Stimulated activated CD8-positive, alpha-beta memory T cell treated with anti-CD3 and anti-CD28 coated beads, Interleukin-12 subunit alpha, Interleukin-12 subunit beta, amount 100 ng/mL, for 4 hours (primary cell): ENCODE data around the gene ANK3.
"Not testable (repeated sequence)": the region's sequence is repeated elsewhere in the genome, so short reads cannot be mapped to it uniquely, and the experiment has no call there.

Source experiments
- DNase-seq: peaks from one replicate; pipeline ENCODE4 v3.0.0-alpha.2; 2020; ENCODE audit warnings: low read depth

ANK3 gene

GRCh38 chr10:60304829-60305379 lies 84.8 kb downstream of the ANK3 start:
- no peak for DNase-seq

GRCh38 chr10:60303778-60304177 lies 85.9 kb downstream of the ANK3 start:
- DNase-seq, result no peak

GRCh38 chr10:60299961-60300883 lies 89.5 kb downstream of the ANK3 start:
- no peak for DNase-seq

DNA sequence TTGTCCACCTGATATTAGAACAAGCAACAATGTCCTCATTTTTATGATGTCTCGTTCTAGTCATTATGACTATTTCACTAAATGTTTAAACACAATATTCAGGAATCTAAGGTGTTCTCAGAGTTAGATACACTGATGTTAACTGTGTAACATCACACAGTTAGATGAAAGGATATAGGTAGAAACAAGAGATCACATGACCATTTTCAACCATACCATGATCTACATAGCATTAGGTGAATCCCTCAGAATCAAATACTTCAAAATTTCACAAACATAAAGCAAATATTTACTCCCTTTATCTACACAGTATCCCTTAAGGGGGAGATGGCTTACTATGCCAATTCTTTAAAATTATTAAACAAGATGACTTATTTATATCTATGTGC lies 90.3 kb downstream of the ANK3 start:
- no peak for DNase-seq

GRCh38 chr10:60298408-60299389 lies 91.0 kb downstream of the ANK3 start:
- DNase-seq, result no peak

- no peak for DNase-seq
Measured at GRCh38 chr10:60296073-60296472, 93.6 kb downstream of the ANK3 start.

GRCh38 chr10:60295028-60295937 lies 94.4 kb downstream of the ANK3 start:
- no peak for DNase-seq

DNA sequence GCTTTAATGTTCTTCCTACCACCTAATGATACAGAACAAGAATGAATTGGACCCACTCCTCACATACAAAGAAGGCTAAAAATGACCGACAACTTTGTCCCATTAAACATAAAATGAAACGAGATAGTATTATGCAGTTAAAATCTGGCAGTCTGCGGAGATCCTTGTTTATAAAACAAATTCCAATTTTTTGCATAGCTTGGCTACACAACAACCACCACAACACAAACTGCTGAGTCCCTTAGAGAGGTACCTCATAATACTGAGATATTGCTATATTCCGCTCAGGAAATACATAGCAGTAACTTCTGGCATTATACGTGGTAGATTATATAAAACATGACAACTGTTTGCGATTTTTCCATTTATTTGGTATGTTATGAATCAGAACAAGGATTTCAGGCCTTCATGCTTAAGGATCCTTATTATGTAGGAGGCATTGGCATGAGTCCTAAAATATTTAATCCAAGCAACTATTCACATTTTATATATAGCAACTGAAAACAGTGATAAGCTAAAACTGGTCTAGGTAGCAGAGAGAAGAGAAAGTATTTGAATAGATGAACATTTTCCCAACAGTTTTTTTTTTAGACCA lies 96.0 kb downstream of the ANK3 start:
- no peak for DNase-seq

DNA sequence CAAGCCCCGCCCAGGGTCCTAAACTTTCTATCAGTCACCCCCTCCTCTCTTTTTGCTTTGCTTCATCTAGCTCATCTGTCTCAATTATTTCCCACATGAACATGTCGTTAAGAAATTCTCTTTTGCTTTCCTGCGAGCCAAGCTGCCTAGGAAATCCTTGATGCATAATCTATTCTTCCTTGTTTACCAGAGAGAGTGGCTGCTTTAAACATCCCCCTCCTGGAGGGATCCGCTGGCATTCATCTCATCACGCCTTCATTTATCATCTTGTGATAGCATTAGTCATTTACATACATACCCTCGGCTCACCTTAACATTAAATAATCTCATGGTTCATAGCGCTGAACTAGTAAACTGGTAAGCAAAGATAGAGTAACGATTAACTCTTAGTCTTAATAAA lies 96.7 kb downstream of the ANK3 start:
- DNase-seq, result no peak

DNA sequence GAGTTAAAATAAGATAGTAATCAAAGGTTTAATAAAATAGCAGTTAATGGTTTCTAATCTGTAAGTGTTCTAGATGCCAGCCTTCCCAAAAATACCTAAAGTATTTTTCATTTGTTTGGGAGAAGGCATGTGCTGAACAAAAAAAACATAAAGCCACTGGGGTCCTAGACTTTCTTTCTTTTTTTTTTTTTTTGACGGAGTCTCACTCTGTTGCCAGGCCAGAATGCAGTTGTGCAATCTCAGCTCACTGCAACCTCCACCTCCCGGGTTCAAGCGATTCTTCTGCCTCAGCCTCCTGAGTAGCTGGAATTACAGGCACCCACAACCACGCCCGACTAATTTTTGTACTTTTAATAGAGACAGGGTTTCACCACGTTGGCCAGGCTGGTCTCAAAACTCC lies 97.1 kb downstream of the ANK3 start:
- not testable (repeated sequence) for DNase-seq

GRCh38 chr10:60291344-60291930 lies 98.2 kb downstream of the ANK3 start:
- no peak for DNase-seq

GRCh38 chr10:60290558-60290957 lies 99.1 kb downstream of the ANK3 start:
- DNase-seq, result no peak

DNA sequence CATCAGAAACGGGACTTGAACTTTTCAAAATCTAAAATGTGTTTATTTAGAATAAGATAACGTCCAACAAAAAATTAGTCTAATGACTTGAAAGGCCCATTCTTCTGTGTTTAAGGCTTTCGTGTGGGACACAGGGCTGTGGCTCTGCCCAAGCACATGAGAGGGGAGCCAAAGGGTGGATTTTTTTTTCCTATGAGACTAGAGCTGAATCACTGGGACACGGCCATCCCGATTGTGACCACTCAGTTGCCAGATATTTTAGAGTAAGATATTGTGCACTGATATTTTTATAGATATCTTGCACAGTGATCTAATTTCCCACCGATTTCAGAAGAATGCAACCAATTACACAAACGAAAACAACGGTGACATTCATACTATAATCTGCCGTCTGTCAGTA lies 99.9 kb downstream of the ANK3 start:
- DNase-seq, result no peak

GRCh38 chr10:60288256-60288655 lies 101.4 kb downstream of the ANK3 start:
- DNase-seq, result no peak

- no peak for DNase-seq
Measured at GRCh38 chr10:60286559-60286958, 103.1 kb downstream of the ANK3 start.

DNA sequence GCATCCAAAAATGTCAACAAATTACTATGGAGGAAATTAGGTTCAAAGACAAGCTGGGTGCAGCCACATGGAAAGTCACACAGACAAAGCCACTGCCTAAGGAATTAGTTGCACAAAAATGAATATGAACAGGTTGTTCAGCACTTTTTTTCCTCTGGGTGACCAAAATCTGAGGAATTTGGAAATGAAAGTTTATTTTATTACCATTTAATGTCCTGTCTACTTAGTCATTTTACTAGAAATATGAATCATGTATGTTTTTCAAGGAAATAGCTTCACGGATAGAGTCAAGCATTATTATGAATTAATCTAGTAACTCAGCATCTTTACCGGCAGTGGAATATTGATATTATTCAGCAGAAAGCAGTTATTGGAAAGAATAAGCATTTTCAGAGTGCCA lies 106.3 kb downstream of the ANK3 start:
- no peak for DNase-seq

- DNase-seq, result no peak
Measured at GRCh38 chr10:60282771-60283353, 106.8 kb downstream of the ANK3 start.

DNA sequence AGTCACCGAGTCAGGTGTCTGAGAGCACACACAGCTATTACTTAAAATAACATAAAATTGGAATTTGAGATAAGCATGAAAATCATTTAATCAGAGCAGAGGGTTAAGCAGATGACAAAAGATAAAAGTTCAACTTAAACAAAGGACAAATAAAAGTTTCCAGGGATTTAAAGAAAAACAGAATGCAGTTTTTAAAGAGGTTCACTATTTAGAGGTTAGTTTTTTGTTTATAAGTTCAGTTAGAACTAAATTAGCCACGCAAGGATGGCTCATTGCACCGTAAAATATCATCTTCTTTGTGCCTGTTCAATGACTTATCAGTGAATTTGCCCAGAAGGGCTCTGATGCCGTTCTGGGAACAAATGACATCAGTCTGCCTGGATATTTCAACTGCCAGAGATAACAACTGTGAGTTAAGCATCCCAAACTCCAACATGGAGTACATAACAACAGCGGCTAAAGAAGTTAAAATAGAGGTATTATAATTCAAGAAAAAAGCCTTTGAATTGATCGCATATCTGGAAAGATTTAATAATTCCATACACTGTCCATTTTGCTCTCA lies 107.8 kb downstream of the ANK3 start:
- no peak for DNase-seq

DNA sequence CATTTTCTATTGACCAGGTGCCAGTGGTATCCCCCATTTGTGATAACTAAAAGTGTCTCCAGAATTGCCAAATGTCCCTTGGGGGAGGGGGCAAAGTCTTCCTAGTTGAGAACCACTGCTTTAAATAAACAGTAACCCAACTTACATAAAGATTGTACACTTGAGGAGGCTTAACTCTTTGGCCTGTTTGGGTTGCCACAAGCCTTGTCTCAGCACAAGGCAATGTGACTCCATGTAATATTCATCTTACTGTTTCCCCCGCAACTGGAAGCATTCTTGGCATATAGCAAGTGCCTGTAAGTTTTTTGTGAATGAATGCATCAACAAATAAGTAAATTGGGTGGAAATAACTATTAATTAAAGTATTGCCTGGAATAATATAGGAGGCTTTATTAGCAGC lies 108.3 kb downstream of the ANK3 start:
- no peak for DNase-seq

DNA sequence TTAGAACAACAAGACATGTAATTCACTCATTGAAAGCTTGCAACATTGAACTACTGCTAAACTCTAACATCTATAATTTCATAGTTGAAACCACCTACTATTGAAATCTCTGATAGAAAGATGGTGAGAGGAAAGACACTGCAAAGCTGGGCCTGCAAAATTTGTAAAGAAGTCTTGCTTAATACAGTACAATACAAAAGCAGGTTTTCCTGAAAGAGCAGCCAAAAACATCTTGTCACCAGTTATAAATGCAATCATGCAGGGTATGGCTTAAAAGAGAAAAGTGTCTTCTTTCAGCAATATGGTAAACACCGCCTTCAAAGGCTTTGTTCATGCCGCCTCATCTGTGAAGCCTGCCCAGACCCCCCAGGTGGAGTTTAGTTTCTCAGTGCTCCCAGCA lies 109.2 kb downstream of the ANK3 start:
- no peak for DNase-seq
